Fibroblast of lung (primary cell): ENCODE data around the gene NEBL. TPM values are rescaled to one million over a fixed set of nuclear protein-coding genes. Genes with fewer than 3 reads are reported as not detected.
A peak's percentile ranks its signal among the peaks of the same experiment; 100 is the strongest.

Experiments
- DNase-seq, 2 donors: peaks; one replicate each; pipeline versions ENCODE4 v3.0.0 to v3.0.0-alpha.2; 2010; ENCODE audit warnings: low read depth in 2 of 2
- H2AFZ ChIP-seq: 2 replicates; pipeline ENCODE4 v1.5.1; 2012; ENCODE audit warnings: low read length, control low read depth, inconsistent platforms
- H3K27ac ChIP-seq: 2 replicates; pipeline ENCODE4 v1.5.1; 2011; ENCODE audit warnings: low read length, control low read depth; ENCODE audit not compliant: insufficient read depth
- H3K27me3 ChIP-seq: 2 replicates; pipeline ENCODE4 v1.5.1; 2011; ENCODE audit warnings: mild to moderate bottlenecking, low read length; ENCODE audit not compliant: control insufficient read depth, insufficient read depth
- H3K36me3 ChIP-seq: 2 replicates; pipeline ENCODE4 v1.5.1; 2011; ENCODE audit warnings: low read length; ENCODE audit not compliant: control insufficient read depth, insufficient read depth
- H3K4me1 ChIP-seq: 2 replicates; pipeline ENCODE4 v1.5.1; 2011; ENCODE audit warnings: low read length; ENCODE audit not compliant: control insufficient read depth, insufficient read depth; ENCODE audit errors: extremely low read depth
- H3K4me2 ChIP-seq: 2 replicates; pipeline ENCODE4 v1.5.1; 2011; ENCODE audit warnings: low read length, control low read depth; ENCODE audit not compliant: insufficient read depth; ENCODE audit errors: extremely low read depth
- H3K4me3 ChIP-seq, 4 experiments: fragments of 200-600 bp in 1 of 4; sonication (generic) in 1 of 4; replicated peaks in 1 of 4; 2 replicates each; pipeline ENCODE4 v1.5.1; 2011 to 2016; ENCODE audit warnings: low read length in 4 of 4, low read depth in 3 of 4, mild to moderate bottlenecking in 3 of 4, control low read depth in 2 of 4, inconsistent platforms in 1 of 4, mixed read lengths in 1 of 4; ENCODE audit not compliant: insufficient read depth in 1 of 4; ENCODE audit errors: control extremely low read depth in 1 of 4
- H3K79me2 ChIP-seq: 2 replicates; pipeline ENCODE4 v1.5.1; 2012; ENCODE audit warnings: mild to moderate bottlenecking, low read length, inconsistent platforms; ENCODE audit not compliant: control insufficient read depth, insufficient read depth
- H3K9ac ChIP-seq: 2 replicates; pipeline ENCODE4 v1.5.1; 2011; ENCODE audit warnings: mild to moderate bottlenecking, low read length, control low read depth; ENCODE audit not compliant: insufficient read depth
- H3K9me3 ChIP-seq: 2 replicates; pipeline ENCODE4 v1.5.1; 2012; ENCODE audit warnings: low read depth, low read length; ENCODE audit not compliant: control insufficient read depth, insufficient read depth
- H4K20me1 ChIP-seq: 2 replicates; pipeline ENCODE4 v1.5.1; 2011; ENCODE audit warnings: low read length; ENCODE audit not compliant: control insufficient read depth, insufficient read depth; ENCODE audit errors: extremely low read depth
- EZH2 ChIP-seq: IDR thresholded peaks from 2 replicates; pipeline ENCODE4 v1.5.1; 2012; ENCODE audit warnings: low read length, control low read depth, mild to moderate bottlenecking; ENCODE audit errors: missing control alignments
- polyA plus RNA-seq, 2 donors: library from polyadenylated mRNA; depleted of rRNA in 1 of 2; stranded (reverse) in 1 of 2; unstranded in 1 of 2; fragments of >200 nt; gene quantifications; 2 replicates each; pipeline ENCODE4 v1.2.1, GENCODE V29; 2011 to 2012; ENCODE audit warnings: missing spikeins in 1 of 2
- total RNA-seq: library from RNA; depleted of rRNA; stranded (reverse); fragments of >200 nt; gene quantifications from 2 replicates; pipeline ENCODE4 v1.2.1, GENCODE V29; 2014
- TF ChIP-seq, protein P1 (sequence below), 2 donors: IDR thresholded peaks in 1 of 2; conservative IDR thresholded peaks in 1 of 2; 1 replicate in 1 of 2; 2 replicates in 1 of 2; pipeline ENCODE4 v1.5.1; 2011 to 2012; ENCODE audit warnings: low read length in 2 of 2, control low read depth in 1 of 2, inconsistent platforms in 1 of 2, low read depth in 1 of 2, mild to moderate bottlenecking in 1 of 2

NEBL gene
- total and polyA plus RNA-seq, 2 donors (not counting 1 experiment from before 2014, with no cell fraction given) = 0.11 to 0.33 TPM

DNA sequence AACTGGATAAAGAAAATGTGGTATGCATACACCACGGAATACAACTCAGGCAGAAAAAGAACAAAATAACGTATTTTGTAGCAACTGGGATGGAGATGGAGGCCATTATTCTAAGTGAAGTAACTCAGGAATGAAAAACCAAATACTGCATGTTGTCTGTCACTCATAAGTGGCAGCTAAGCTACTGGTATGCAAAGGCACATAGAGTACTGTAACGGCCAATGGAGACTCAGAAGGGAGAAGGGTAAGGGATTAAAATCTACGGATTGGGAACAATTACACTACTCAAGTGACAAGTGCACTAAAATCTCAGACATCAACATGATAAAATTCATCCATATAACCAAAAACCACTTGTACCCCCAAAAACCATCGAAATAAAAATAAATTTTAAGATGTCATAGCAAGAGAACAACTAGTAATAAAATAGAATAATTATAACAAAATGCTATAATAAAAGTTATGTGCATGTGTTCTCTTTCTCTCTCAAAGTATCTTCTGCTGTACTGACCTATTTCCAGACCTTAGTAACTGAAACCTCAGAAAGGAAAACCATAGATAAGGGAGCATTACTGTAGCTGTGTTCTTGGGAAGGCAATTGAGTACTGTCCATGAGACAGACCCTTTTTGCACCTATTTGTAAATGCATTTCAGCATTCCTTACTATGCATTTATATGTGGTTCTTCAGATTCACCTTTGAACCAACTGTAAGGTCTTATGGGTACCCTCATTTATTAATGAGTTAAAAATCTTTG lies 6.7 kb upstream of the NEBL start:
- no peak overlapping the region for H3K4me2 ChIP-seq
- H3K27me3 ChIP-seq = no peaks in the 10 kb centered on the region
- no peak overlapping the region for H2AFZ ChIP-seq
- H3K79me2 ChIP-seq = no peaks in the 10 kb centered on the region
- no peaks in the 10 kb centered on the region for H3K9me3 ChIP-seq
- TF ChIP-seq, protein P1, sequence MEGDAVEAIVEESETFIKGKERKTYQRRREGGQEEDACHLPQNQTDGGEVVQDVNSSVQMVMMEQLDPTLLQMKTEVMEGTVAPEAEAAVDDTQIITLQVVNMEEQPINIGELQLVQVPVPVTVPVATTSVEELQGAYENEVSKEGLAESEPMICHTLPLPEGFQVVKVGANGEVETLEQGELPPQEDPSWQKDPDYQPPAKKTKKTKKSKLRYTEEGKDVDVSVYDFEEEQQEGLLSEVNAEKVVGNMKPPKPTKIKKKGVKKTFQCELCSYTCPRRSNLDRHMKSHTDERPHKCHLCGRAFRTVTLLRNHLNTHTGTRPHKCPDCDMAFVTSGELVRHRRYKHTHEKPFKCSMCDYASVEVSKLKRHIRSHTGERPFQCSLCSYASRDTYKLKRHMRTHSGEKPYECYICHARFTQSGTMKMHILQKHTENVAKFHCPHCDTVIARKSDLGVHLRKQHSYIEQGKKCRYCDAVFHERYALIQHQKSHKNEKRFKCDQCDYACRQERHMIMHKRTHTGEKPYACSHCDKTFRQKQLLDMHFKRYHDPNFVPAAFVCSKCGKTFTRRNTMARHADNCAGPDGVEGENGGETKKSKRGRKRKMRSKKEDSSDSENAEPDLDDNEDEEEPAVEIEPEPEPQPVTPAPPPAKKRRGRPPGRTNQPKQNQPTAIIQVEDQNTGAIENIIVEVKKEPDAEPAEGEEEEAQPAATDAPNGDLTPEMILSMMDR (conservative IDR thresholded peaks at IDR 0.05 in 1 of 2, IDR thresholded peaks at IDR 0.05 in 1 of 2; ENCODE audit: low read depth in 1 of 2, low read length in 2 of 2) = no peak
- no peak for TF ChIP-seq EZH2
- no peaks in the 10 kb centered on the region for H4K20me1 ChIP-seq
- DNase-seq = no peak
- no peak overlapping the region for H3K4me3 ChIP-seq
- no peak overlapping the region for H3K9ac ChIP-seq
- H3K27ac ChIP-seq = no peak overlapping the region
- H3K4me1 ChIP-seq = no peaks in the 10 kb centered on the region
- no peaks in the 10 kb centered on the region for H3K36me3 ChIP-seq

DNA sequence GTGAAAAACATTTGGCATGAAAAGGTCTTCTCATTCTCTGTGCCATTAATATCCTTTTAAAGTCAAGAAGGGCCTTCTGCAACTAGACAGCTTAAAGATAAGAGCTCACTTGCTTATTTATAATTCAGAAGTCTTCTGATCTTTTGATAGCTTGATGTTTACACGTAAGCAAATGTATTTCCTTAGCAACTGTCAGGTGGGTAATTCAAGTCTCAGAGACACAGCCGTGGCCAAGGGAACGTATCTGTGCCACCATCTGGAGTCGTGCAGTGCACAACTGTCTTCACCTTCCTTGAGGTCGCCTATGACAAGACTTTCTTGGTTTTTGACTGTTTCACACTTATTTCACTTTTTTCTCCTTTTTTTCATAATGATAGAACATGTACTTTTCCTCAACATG lies 4.0 kb upstream of the NEBL start:
- Histone ChIP-seq H3K4me3 (no peak overlapping the region), H3K27me3 (no peaks in the 10 kb centered on the region), H3K4me2 (no peak overlapping the region), H3K9ac (no peak overlapping the region), H3K79me2 (no peaks in the 10 kb centered on the region), H3K27ac (no peak overlapping the region), H3K9me3 (no peaks in the 10 kb centered on the region), H3K4me1 (no peaks in the 10 kb centered on the region), H2AFZ (no peak overlapping the region), H3K36me3 (no peaks in the 10 kb centered on the region), H4K20me1 (no peaks in the 10 kb centered on the region)
- no peak for TF ChIP-seq EZH2
- TF ChIP-seq, protein P1 (conservative IDR thresholded peaks at IDR 0.05 in 1 of 2, IDR thresholded peaks at IDR 0.05 in 1 of 2; ENCODE audit: low read depth in 1 of 2, low read length in 2 of 2) = no peak
- DNase-seq = no peak

DNA sequence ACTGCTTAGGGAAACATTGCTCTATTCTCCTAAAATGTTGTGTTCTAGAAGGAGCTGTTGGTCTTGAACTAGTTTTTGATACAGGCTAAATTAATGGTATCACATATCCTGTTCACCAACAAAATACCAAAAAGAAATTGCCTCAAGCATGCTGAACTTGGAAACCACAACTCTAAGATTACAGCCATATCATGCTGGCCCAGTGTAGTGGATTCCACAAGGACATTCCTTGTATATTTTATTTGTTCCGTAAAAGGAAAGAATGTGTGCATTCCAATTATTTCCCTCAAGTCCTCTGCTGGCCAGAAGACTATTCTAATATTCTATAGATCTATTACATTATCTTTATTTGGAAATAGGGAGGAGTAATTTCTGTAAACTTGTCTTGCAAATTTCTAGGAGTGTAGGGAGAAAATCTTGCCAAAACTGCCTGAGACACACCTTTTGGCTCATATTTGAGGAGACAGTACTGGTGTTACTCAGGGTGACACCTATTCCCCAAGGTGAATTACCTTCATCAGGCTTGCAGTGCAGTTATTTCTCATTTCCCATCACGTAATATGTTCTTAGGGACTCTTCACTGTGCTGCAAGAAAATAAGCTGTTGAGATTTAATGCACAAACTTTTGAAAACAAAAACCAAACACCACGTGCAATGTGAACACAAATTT lies 1.9 kb upstream of the NEBL start:
- Histone ChIP-seq H3K4me2 (no peak overlapping the region), H3K9ac (no peak overlapping the region), H3K9me3 (no peaks in the 10 kb centered on the region), H3K4me3 (no peak overlapping the region), H3K36me3 (no peaks in the 10 kb centered on the region), H3K79me2 (no peaks in the 10 kb centered on the region), H3K27ac (no peak overlapping the region), H3K27me3 (no peaks in the 10 kb centered on the region), H4K20me1 (no peaks in the 10 kb centered on the region), H3K4me1 (no peaks in the 10 kb centered on the region), H2AFZ (no peak overlapping the region)
- TF ChIP-seq, protein P1 (conservative IDR thresholded peaks at IDR 0.05 in 1 of 2, IDR thresholded peaks at IDR 0.05 in 1 of 2; ENCODE audit: low read depth in 1 of 2, low read length in 2 of 2) = no peak
- no peak for TF ChIP-seq EZH2
- peak in 1 of 2 donors; percentile 84 for DNase-seq
